Upper lobe of left lung (tissue), 6 donors: Measurements from ENCODE around the gene CAPN6. TPM values are rescaled to one million over a fixed set of nuclear protein-coding genes. Genes with fewer than 3 reads are reported as not detected.

Experiments used
- ATAC-seq, 2 donors: fragments of 200-7000 bp; cut with Tn5 transposase; one replicate each; pipeline ENCODE4 v1.9.1; 2022; ENCODE audit warnings: mild to moderate bottlenecking in 2 of 2, moderate library complexity in 2 of 2; ENCODE audit not compliant: low FRiP score in 2 of 2
- DNase-seq, 2 donors: peaks; one replicate each; pipeline ENCODE4 v3.0.0-alpha.2; 2019 to 2020
- H3K27ac ChIP-seq, 4 donors: fragments of 200-600 bp; sonication (generic); one replicate each; pipeline ENCODE4 v1.5.1; 2016 to 2019
- H3K27me3 ChIP-seq, 4 donors: fragments of 200-600 bp; sonication (generic); one replicate each; pipeline ENCODE4 v1.5.1; 2017 to 2019
- H3K36me3 ChIP-seq, 4 donors: fragments of 200-600 bp; sonication (generic); one replicate each; pipeline ENCODE4 v1.5.1; 2016 to 2019
- H3K4me1 ChIP-seq, 4 donors: fragments of 200-600 bp; sonication (generic); one replicate each; pipeline ENCODE4 v1.5.1; 2018 to 2019
- H3K4me3 ChIP-seq, 4 donors: fragments of 200-600 bp; sonication (generic); one replicate each; pipeline ENCODE4 v1.5.1; 2017 to 2019; ENCODE audit warnings: mild to moderate bottlenecking in 2 of 4, moderate library complexity in 1 of 4
- H3K9me3 ChIP-seq, 4 donors: fragments of 200-600 bp; sonication (generic); one replicate each; pipeline ENCODE4 v1.5.1; 2018 to 2019
- EP300 ChIP-seq, 4 donors: sonication (generic); formaldehyde crosslinking; IDR thresholded peaks; one replicate each; pipeline ENCODE4 v1.5.1; 2017; ENCODE audit warnings: antibody characterized with exemption in 4 of 4, control low read depth in 2 of 4
- POLR2A ChIP-seq, 4 donors: fragments of 450-650 bp; IDR thresholded peaks; one replicate each; pipeline ENCODE4 v1.5.1; 2016 to 2017; ENCODE audit warnings: antibody characterized with exemption in 4 of 4, mild to moderate bottlenecking in 2 of 4
- POLR2AphosphoS5 ChIP-seq, 2 donors: sonication (generic); formaldehyde crosslinking; IDR thresholded peaks; one replicate each; pipeline ENCODE4 v1.5.1; 2017; ENCODE audit warnings: antibody characterized with exemption in 2 of 2
- WGBS, 2 donors: methylation state at CpG; one replicate each; pipeline ENCODE4 v1.1.5; 2017 to 2018; 5-methylcytosine and 5-hydroxymethylcytosine counted together
- total RNA-seq, 6 donors: library from RNA; depleted of rRNA in 4 of 6; stranded (reverse); fragments of >200 nt in 4 of 6; gene quantifications; one replicate each; pipeline versions ENCODE4 v1.1.0 to v1.2.1, GENCODE V29; 2016 to 2021
- TF ChIP-seq, protein P1 (sequence below), 6 experiments: fragments of 450-650 bp in 4 of 6; fragments of 200-600 bp in 2 of 6; sonication (generic) in 2 of 6; IDR thresholded peaks; one replicate each; pipeline ENCODE4 v1.5.1; 2016 to 2019; ENCODE audit warnings: antibody characterized with exemption in 6 of 6
- donor health status: DM: no; HTN: no; CAD: no; lungs with moderate emphysema.
- donor health status: DM: no; HTN: yes; CAD: no; lungs with severe emphysema.

Gene CAPN6
- total RNA-seq, 6 donors from 2014 or later, result 0.20 to 0.69 (median 0.43) TPM; not detected in 2

DNA sequence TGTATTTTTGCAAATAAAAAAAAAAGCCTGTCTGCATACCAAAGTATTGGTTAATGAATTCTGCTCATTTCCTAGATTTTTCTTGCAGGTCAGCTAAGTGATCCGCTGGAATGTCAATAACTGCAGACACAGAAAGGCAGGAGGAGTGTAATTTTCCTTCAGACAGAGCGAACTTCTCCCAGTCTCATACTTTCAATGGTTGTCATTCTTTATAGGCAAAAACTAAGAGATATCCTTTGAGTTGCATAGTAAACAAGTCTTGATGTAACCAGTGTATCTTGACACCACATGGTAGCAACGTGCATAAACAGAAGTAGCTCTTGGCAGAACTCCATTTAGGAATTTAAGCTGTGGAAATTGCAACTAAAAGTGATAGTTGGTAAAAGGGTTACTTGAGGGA is 8.2 kb downstream of the CAPN6 start:
- WGBS, 2 donors, result 39 to 44% methylated on average over 3 of the region's 3 CpGs
- TF ChIP-seq POLR2AphosphoS5 (IDR thresholded peaks at IDR 0.05) (no peak), POLR2A (IDR thresholded peaks at IDR 0.05) (no peak), EP300 (IDR thresholded peaks at IDR 0.05) (no peak)
- TF ChIP-seq, protein P1, sequence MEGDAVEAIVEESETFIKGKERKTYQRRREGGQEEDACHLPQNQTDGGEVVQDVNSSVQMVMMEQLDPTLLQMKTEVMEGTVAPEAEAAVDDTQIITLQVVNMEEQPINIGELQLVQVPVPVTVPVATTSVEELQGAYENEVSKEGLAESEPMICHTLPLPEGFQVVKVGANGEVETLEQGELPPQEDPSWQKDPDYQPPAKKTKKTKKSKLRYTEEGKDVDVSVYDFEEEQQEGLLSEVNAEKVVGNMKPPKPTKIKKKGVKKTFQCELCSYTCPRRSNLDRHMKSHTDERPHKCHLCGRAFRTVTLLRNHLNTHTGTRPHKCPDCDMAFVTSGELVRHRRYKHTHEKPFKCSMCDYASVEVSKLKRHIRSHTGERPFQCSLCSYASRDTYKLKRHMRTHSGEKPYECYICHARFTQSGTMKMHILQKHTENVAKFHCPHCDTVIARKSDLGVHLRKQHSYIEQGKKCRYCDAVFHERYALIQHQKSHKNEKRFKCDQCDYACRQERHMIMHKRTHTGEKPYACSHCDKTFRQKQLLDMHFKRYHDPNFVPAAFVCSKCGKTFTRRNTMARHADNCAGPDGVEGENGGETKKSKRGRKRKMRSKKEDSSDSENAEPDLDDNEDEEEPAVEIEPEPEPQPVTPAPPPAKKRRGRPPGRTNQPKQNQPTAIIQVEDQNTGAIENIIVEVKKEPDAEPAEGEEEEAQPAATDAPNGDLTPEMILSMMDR (IDR thresholded peaks at IDR 0.05), result no peak

DNA sequence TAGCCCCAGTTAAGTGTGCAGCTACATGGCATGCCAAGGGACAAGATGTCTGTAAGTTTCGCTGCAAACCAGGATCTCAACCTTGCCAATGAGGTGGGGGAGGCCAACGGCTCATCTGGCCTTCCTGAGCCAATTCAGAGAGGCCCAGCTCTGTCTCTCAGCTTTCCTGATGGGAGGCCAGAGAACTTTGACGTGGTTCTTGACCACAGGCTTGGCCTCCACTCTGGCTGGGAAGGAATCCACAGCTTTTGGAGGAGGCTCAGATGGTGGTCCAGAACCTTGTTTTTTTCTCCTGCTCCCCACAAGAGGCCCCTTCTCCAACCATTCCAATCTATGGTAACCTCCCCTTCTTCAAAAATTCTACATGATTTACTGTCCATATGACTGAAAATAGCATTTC is 9.8 kb downstream of the CAPN6 start:
- Histone ChIP-seq H3K4me1 (no peaks in the 10 kb centered on the region), H3K4me3 (no peak overlapping the region), H3K27me3 (no peaks in the 10 kb centered on the region), H3K36me3 (no peaks in the 10 kb centered on the region), H3K9me3 (no peaks in the 10 kb centered on the region), H3K27ac (no peak overlapping the region)
- WGBS, 2 donors, result 58% methylated on average over 3 of the region's 3 CpGs
- ATAC-seq (no peak), DNase-seq (no peak)
- TF ChIP-seq POLR2A (IDR thresholded peaks at IDR 0.05) (no peak), EP300 (IDR thresholded peaks at IDR 0.05) (no peak), POLR2AphosphoS5 (IDR thresholded peaks at IDR 0.05) (no peak)
- TF ChIP-seq, protein P1 (IDR thresholded peaks at IDR 0.05), result no peak

More for the DNA sequence above, 8.2 kb downstream of the CAPN6 start:
- Histone ChIP-seq H3K4me1 (no peaks in the 10 kb centered on the region), H3K27ac (no peak overlapping the region), H3K4me3 (no peak overlapping the region), H3K9me3 (no peaks in the 10 kb centered on the region), H3K27me3 (no peaks in the 10 kb centered on the region), H3K36me3 (no peaks in the 10 kb centered on the region)
- ATAC-seq, result no peak
- DNase-seq, result no peak

DNA sequence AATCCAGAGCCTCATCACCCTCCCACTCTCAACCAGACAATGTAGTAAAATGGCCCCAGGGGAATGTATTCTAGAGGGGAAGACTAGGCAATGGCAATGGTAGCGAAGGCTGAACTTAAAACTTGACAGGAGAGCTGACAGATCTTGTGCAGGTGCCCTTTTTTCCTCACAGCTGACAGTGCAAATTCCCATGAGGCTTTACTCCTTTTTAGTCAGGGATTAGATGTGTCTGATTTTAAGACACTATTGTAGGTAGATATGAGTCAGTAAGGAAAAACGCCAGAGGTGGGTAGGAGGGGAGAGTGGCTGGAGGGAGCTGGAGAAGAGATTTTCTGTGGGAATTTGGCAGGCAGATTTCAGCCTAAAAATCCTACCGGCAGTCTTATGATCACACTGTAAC is 10.7 kb downstream of the CAPN6 start:
- H3K9me3 ChIP-seq, result no peaks in the 10 kb centered on the region
- H3K36me3 ChIP-seq, result no peaks in the 10 kb centered on the region
- TF ChIP-seq POLR2A (IDR thresholded peaks at IDR 0.05) (no peak), EP300 (IDR thresholded peaks at IDR 0.05) (no peak), POLR2AphosphoS5 (IDR thresholded peaks at IDR 0.05) (no peak)
- TF ChIP-seq, protein P1 (IDR thresholded peaks at IDR 0.05), result no peak
- H3K27ac ChIP-seq, result no peak overlapping the region
- no peaks in the 10 kb centered on the region for H3K4me1 ChIP-seq
- no peak for DNase-seq
- H3K27me3 ChIP-seq, result no peaks in the 10 kb centered on the region
- ATAC-seq, result no peak
- H3K4me3 ChIP-seq, result no peak overlapping the region
- WGBS, 2 donors, result 77 to 81% methylated on average over 3 of the region's 3 CpGs

DNA sequence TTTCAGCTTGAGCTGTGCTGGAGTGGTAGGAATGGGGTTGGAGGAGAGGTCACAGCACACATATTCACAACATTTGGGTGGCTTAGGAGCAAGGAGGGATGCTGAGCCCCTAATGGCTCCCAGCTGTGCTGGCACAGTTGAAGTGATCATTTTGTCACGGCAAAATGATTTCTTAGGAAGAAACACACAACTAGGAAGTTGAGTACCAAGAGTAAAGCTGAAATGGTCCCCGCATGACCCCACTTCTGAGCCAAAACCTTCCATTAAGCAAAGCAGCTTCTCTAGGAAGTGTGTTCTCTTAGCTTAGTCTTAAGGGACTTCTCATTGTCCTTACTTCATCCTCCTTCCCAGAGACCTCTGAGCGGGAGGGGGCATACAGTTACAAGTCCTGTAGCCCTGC is 12.6 kb downstream of the CAPN6 start:
- DNase-seq, result no peak

More for the DNA sequence above, 12.6 kb downstream of the CAPN6 start:
- H3K27ac ChIP-seq, result no peak overlapping the region
- H3K36me3 ChIP-seq, result no peaks in the 10 kb centered on the region
- no peaks in the 10 kb centered on the region for H3K9me3 ChIP-seq
- no peaks in the 10 kb centered on the region for H3K27me3 ChIP-seq
- ATAC-seq, result no peak
- no peak overlapping the region for H3K4me3 ChIP-seq
- H3K4me1 ChIP-seq, result no peaks in the 10 kb centered on the region
- no peak for TF ChIP-seq POLR2AphosphoS5 (IDR thresholded peaks at IDR 0.05)
- TF ChIP-seq, protein P1 (IDR thresholded peaks at IDR 0.05), result no peak
- no peak for TF ChIP-seq EP300 (IDR thresholded peaks at IDR 0.05)
- TF ChIP-seq POLR2A (IDR thresholded peaks at IDR 0.05), result no peak
- WGBS, 2 donors, result 67 to 82% methylated on average over 3 of the region's 3 CpGs
